ENCODE data around the gene THAP4.

- TF ChIP-seq POLR2AphosphoS5 (IDR thresholded peaks at IDR 0.05; ENCODE audit: borderline replicate concordance, low read depth, low read length) (no peak), EZH2 (IDR thresholded peaks at IDR 0.05) (no peak), FOXP2 (optimal IDR thresholded peaks at IDR 0.05; ENCODE audit: control extremely low read depth, extremely low read length, insufficient read depth) (no peak)
These were observed 19.4 kb downstream of the THAP4 start for GRCh38 chr2:241617431-241618154.

All from SK-N-MC (cell line).